ENCODE measurements around the gene FAM180A.
"Not testable (repeated sequence)": the region's sequence is repeated elsewhere in the genome, so short reads cannot be mapped to it uniquely, and the experiment has no call there.

The FAM180A gene

GRCh38 chr7:135744938-135745702 is 3.5 kb downstream of the FAM180A start:
- no peak for TF ChIP-seq CTCF (IDR thresholded peaks at IDR 0.05; ENCODE audit: low read length, missing control alignments)
- no peak overlapping the region for H3K4me3 ChIP-seq (replicated peaks; ENCODE audit: low read depth, low read length)
- peak; percentile 64 for DNase-seq (ENCODE audit: low read depth)

GRCh38 chr7:135743907-135744731 is 4.5 kb downstream of the FAM180A start:
- peak; percentile 55 for DNase-seq (ENCODE audit: low read depth)
- no peak for TF ChIP-seq CTCF (IDR thresholded peaks at IDR 0.05; ENCODE audit: low read length, missing control alignments)
- H3K4me3 ChIP-seq (replicated peaks; ENCODE audit: low read depth, low read length) = no peak overlapping the region

GRCh38 chr7:135742371-135742770 is 6.2 kb downstream of the FAM180A start:
- TF ChIP-seq CTCF (IDR thresholded peaks at IDR 0.05; ENCODE audit: low read length, missing control alignments) = no peak
- no peak for DNase-seq (ENCODE audit: low read depth)
- H3K4me3 ChIP-seq (replicated peaks; ENCODE audit: low read depth, low read length) = no peak overlapping the region

- TF ChIP-seq CTCF (IDR thresholded peaks at IDR 0.05; ENCODE audit: low read length, missing control alignments) = no peak
- DNase-seq (ENCODE audit: low read depth) = no peak
- no peak overlapping the region for H3K4me3 ChIP-seq (replicated peaks; ENCODE audit: low read depth, low read length)
Observed at GRCh38 chr7:135741905-135742304, 6.7 kb downstream of the FAM180A start.

GRCh38 chr7:135740889-135741288 is 7.7 kb downstream of the FAM180A start:
- TF ChIP-seq CTCF (IDR thresholded peaks at IDR 0.05; ENCODE audit: low read length, missing control alignments) = no peak
- DNase-seq (ENCODE audit: low read depth) = no peak
- no peak overlapping the region for H3K4me3 ChIP-seq (replicated peaks; ENCODE audit: low read depth, low read length)

GRCh38 chr7:135737306-135737647 is 11.3 kb downstream of the FAM180A start:
- not testable (repeated sequence) for DNase-seq (ENCODE audit: low read depth)

GRCh38 chr7:135736586-135737305 is 11.9 kb downstream of the FAM180A start:
- no peak overlapping the region for H3K4me3 ChIP-seq (replicated peaks; ENCODE audit: low read depth, low read length)
- TF ChIP-seq CTCF (IDR thresholded peaks at IDR 0.05; ENCODE audit: low read length, missing control alignments) = no peak

More at GRCh38 chr7:135737306-135737647, 11.3 kb downstream of the FAM180A start:
- H3K4me3 ChIP-seq (replicated peaks; ENCODE audit: low read depth, low read length) = not testable (repeated sequence)

More at GRCh38 chr7:135736586-135737305, 11.9 kb downstream of the FAM180A start:
- no peak for DNase-seq (ENCODE audit: low read depth)
